Astrocyte (in vitro differentiated cells and primary cell): ENCODE results near the gene C5orf15. TPM values are rescaled to one million over a fixed set of nuclear protein-coding genes. Genes with fewer than 3 reads are reported as not detected.
"Not testable (repeated sequence)": the region's sequence is repeated elsewhere in the genome, so short reads cannot be mapped to it uniquely, and the experiment has no call there.

Experiments used
- DNase-seq: peaks from one replicate; pipeline ENCODE4 v3.0.0-alpha.2; 2010; ENCODE audit warnings: low read depth
- FAIRE-seq: peaks from 2 replicates; lab custom pipeline; 2011; peaks lifted over from hg19 to GRCh38; lab: Jason Lieb, UNC
- H2AFZ ChIP-seq: 2 replicates; pipeline ENCODE4 v1.6.0; 2012; ENCODE audit warnings: low read depth, low read length, inconsistent platforms
- H3K27ac ChIP-seq: 2 replicates; pipeline ENCODE4 v1.5.1; 2011; ENCODE audit warnings: low read depth, low read length, inconsistent platforms
- H3K27me3 ChIP-seq: 2 replicates; pipeline ENCODE4 v1.6.0; 2011; ENCODE audit warnings: low read length, inconsistent platforms; ENCODE audit not compliant: insufficient read depth
- H3K36me3 ChIP-seq: 2 replicates; pipeline ENCODE4 v1.5.1; 2011; ENCODE audit warnings: low read length, inconsistent platforms; ENCODE audit not compliant: insufficient read depth
- H3K4me1 ChIP-seq: 2 replicates; pipeline ENCODE4 v1.5.1; 2011; ENCODE audit warnings: low read length, inconsistent platforms; ENCODE audit not compliant: insufficient read depth
- H3K4me2 ChIP-seq: 2 replicates; pipeline ENCODE4 v1.6.0; 2012; ENCODE audit warnings: low read length, inconsistent platforms
- H3K4me3 ChIP-seq: 2 replicates; pipeline ENCODE4 v1.5.1; 2011; ENCODE audit warnings: low read depth, mild to moderate bottlenecking, low read length, inconsistent platforms; ENCODE audit not compliant: insufficient read depth
- H3K79me2 ChIP-seq: 2 replicates; pipeline ENCODE4 v1.6.0; 2012; ENCODE audit warnings: mild to moderate bottlenecking, low read length, inconsistent platforms; ENCODE audit not compliant: insufficient read depth
- H3K9ac ChIP-seq: 2 replicates; pipeline ENCODE4 v1.6.0; 2012; ENCODE audit warnings: mild to moderate bottlenecking, low read length, inconsistent platforms
- H3K9me3 ChIP-seq: 2 replicates; pipeline ENCODE4 v1.5.1; 2012; ENCODE audit warnings: low read depth, mild to moderate bottlenecking, low read length, inconsistent platforms; ENCODE audit not compliant: insufficient read depth
- H4K20me1 ChIP-seq: 2 replicates; pipeline ENCODE4 v1.6.0; 2012; ENCODE audit warnings: low read length, inconsistent platforms; ENCODE audit not compliant: insufficient read depth
- H3K27ac Mint-ChIP-seq: one replicate; pipeline ENCODE4 v1.8.0; 2021; ENCODE audit warnings: mild to moderate bottlenecking, mixed read lengths; ENCODE audit not compliant: unreplicated experiment
- H3K27me3 Mint-ChIP-seq: one replicate; pipeline ENCODE4 v1.8.0; 2021; ENCODE audit warnings: low read depth, mixed read lengths; ENCODE audit not compliant: unreplicated experiment
- H3K36me3 Mint-ChIP-seq: one replicate; pipeline ENCODE4 v1.8.0; 2021; ENCODE audit warnings: low read depth, mixed read lengths; ENCODE audit not compliant: unreplicated experiment
- H3K4me1 Mint-ChIP-seq: one replicate; pipeline ENCODE4 v1.8.0; 2021; ENCODE audit warnings: low read depth, mixed read lengths; ENCODE audit not compliant: unreplicated experiment
- H3K4me3 Mint-ChIP-seq: one replicate; pipeline ENCODE4 v1.8.0; 2021; ENCODE audit warnings: mild to moderate bottlenecking, moderate library complexity, mixed read lengths; ENCODE audit not compliant: unreplicated experiment
- H3K9me3 Mint-ChIP-seq: one replicate; pipeline ENCODE4 v1.8.0; 2021; ENCODE audit warnings: mild to moderate bottlenecking, mixed read lengths; ENCODE audit not compliant: unreplicated experiment
- EZH2 ChIP-seq: IDR thresholded peaks from 2 replicates; pipeline ENCODE4 v1.6.1; 2012; ENCODE audit warnings: mild to moderate bottlenecking, low read length, inconsistent platforms; ENCODE audit not compliant: insufficient read depth
- total RNA-seq: library from RNA; stranded (reverse); gene quantifications from 2 replicates; pipeline ENCODE4 v1.2.1, GENCODE V29; 2021
- TF ChIP-seq, protein P1 (sequence below): IDR thresholded peaks from 2 replicates; pipeline ENCODE4 v1.5.1; 2011; ENCODE audit warnings: low read depth, mild to moderate bottlenecking, inconsistent platforms, low read length, moderate library complexity; ENCODE audit not compliant: insufficient read depth

Gene C5orf15
- total RNA-seq, 1 donor from 2014 or later = 88.8 TPM

DNA sequence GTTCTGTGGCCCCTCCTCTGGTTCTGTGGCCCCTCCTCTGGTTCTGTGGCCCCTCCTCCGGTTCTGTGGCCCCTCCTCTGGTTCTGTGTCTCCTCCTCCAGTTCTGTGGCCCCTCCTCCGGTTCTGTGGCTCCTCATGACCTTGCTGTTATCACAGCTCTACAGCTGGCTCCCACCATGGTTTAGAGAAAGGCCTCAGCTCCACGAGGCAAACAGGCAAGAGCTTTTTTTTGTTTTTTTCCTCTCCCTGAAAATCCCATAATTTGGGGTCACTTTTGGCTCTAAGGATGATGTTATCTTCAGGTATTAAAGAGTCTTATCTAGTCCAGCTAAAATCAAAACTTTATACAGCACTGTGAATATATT is 31.8 kb downstream of the C5orf15 start:
- H3K27ac Mint-ChIP-seq = no peak overlapping the region

DNA sequence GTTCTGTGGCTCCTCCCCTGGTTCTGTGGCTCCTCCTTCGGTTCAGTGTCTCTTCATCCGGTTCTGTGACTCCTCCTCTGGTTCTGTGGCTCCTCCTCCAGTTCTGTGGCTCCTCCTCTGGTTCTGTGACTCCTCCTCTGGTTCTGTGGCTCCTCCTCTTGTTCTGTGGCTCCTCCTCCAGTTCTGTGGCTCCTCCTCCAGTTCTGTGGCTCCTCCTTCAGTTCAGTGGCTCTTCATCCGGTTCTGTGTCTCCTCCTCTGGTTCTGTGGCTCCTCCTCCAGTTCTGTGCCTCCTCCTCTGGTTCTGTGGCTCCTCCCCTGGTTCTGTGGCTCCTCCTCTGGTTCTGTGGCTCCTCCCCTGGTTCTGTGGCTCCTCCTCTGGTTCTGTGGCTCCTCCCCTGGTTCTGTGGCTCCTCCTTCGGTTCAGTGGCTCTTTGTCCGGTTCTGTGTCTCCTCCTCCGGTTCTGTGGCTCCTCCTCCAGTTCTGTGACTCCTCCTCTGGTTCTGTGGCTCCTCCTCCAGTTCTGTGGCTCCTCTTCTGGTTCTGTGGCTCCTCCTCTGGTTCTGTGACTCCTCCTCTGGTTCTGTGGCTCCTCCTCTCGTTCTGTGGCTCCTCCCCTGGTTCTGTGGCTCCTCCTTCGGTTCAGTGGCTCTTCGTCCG is 32.3 kb downstream of the C5orf15 start:
- not testable (repeated sequence) for H3K27ac ChIP-seq, H3K4me3 ChIP-seq, H3K4me3 Mint-ChIP-seq, FAIRE-seq, H3K36me3 Mint-ChIP-seq, H3K9me3 ChIP-seq, H3K27me3 Mint-ChIP-seq, H3K9me3 Mint-ChIP-seq, H2AFZ ChIP-seq, H3K79me2 ChIP-seq, H3K27me3 ChIP-seq, H4K20me1 ChIP-seq, DNase-seq, H3K36me3 ChIP-seq, H3K27ac Mint-ChIP-seq, H3K9ac ChIP-seq, H3K4me1 Mint-ChIP-seq, H3K4me1 ChIP-seq, H3K4me2 ChIP-seq

More for the DNA sequence above, 31.8 kb downstream of the C5orf15 start:
- H3K79me2 ChIP-seq = no peaks in the 10 kb centered on the region
- Mint-ChIP-seq H3K36me3 (no peaks in the 10 kb centered on the region), H3K4me3 (no peak overlapping the region), H3K9me3 (peaks cover 3% of the 10 kb centered on the region), H3K4me1 (no peaks in the 10 kb centered on the region), H3K27me3 (peaks cover 5% of the 10 kb centered on the region)
- H3K9ac ChIP-seq = no peak overlapping the region
- TF ChIP-seq, protein P1, sequence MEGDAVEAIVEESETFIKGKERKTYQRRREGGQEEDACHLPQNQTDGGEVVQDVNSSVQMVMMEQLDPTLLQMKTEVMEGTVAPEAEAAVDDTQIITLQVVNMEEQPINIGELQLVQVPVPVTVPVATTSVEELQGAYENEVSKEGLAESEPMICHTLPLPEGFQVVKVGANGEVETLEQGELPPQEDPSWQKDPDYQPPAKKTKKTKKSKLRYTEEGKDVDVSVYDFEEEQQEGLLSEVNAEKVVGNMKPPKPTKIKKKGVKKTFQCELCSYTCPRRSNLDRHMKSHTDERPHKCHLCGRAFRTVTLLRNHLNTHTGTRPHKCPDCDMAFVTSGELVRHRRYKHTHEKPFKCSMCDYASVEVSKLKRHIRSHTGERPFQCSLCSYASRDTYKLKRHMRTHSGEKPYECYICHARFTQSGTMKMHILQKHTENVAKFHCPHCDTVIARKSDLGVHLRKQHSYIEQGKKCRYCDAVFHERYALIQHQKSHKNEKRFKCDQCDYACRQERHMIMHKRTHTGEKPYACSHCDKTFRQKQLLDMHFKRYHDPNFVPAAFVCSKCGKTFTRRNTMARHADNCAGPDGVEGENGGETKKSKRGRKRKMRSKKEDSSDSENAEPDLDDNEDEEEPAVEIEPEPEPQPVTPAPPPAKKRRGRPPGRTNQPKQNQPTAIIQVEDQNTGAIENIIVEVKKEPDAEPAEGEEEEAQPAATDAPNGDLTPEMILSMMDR = no peak
- TF ChIP-seq EZH2 = no peak
- H3K36me3 ChIP-seq = no peaks in the 10 kb centered on the region
- no peak overlapping the region for H3K4me2 ChIP-seq
- no peak overlapping the region for H2AFZ ChIP-seq
- H4K20me1 ChIP-seq = no peaks in the 10 kb centered on the region
- FAIRE-seq = no peak
- H3K4me3 ChIP-seq = no peak overlapping the region
- H3K4me1 ChIP-seq = no peaks in the 10 kb centered on the region
- no peaks in the 10 kb centered on the region for H3K27me3 ChIP-seq
- H3K9me3 ChIP-seq = no peaks in the 10 kb centered on the region
- H3K27ac ChIP-seq = no peak overlapping the region
- no peak for DNase-seq

DNA sequence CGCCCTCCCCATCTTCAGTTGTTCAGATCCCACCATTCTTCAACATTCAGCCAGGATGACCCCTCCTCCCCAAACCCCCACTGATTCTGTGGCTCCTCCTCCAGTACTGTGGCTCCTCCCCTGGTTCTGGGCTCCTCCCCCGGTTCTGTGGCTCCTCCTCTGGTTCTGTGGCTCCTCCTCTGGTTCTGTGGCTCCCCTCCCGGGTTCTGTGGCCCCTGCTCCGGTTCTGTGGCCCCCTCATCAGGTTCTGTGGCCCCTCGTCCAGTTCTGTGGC is 32.8 kb downstream of the C5orf15 start:
- no peaks in the 10 kb centered on the region for H3K27me3 ChIP-seq
- H3K27me3 Mint-ChIP-seq = peaks cover 2% of the 10 kb centered on the region
- no peaks in the 10 kb centered on the region for H3K36me3 Mint-ChIP-seq
- no peaks in the 10 kb centered on the region for H3K4me1 Mint-ChIP-seq
- no peaks in the 10 kb centered on the region for H3K79me2 ChIP-seq
- FAIRE-seq (no peak), DNase-seq (no peak)
- H2AFZ ChIP-seq = no peak overlapping the region
- H3K4me3 ChIP-seq = no peak overlapping the region
- no peak overlapping the region for H3K4me2 ChIP-seq
- no peak overlapping the region for H3K4me3 Mint-ChIP-seq
- TF ChIP-seq EZH2 = no peak
- TF ChIP-seq, protein P1 = no peak
- peaks cover 6% of the 10 kb centered on the region for H3K9me3 Mint-ChIP-seq
- H3K4me1 ChIP-seq = peaks cover 1% of the 10 kb centered on the region
- no peaks in the 10 kb centered on the region for H3K9me3 ChIP-seq
- no peaks in the 10 kb centered on the region for H3K36me3 ChIP-seq
- H4K20me1 ChIP-seq = no peaks in the 10 kb centered on the region
- no peak overlapping the region for H3K9ac ChIP-seq
- H3K27ac Mint-ChIP-seq = no peak overlapping the region
- H3K27ac ChIP-seq = no peak overlapping the region
